ENCODE measurements around the gene BBLN.
A peak's percentile ranks its signal among the peaks of the same experiment; 100 is the strongest.
"Not testable (repeated sequence)": the region's sequence is repeated elsewhere in the genome, so short reads cannot be mapped to it uniquely, and the experiment has no call there.

The BBLN gene

DNA sequence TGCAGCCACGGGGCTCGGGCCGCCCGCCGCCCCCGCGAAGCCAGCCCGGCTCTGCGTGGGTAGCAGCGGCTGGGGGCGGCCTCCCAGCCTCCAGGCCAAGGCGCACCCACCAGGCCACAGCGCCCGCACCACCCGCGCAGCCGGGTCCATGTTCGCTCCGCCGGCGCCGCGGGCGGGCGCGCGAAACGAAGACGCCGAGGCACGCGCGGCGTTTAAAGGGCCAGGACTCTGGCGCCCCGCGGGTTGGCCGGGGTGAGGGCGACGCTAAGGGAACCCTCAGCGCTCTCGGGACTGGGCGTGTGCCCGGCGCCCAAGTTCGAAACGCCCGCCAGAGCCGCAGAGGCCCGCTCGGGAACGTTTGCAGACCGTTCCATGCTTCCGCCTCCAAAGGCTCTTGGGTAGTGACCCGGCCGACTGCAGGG lies 32.5 kb upstream of the BBLN start, which contains the start of gene PTGES2:
PTGES2 (minus strand) TSS at position 162 of the 422 bp plus-strand sequence; CDS start at position 150, 12 bp downstream.
- no peak for TF ChIP-seq ZFX (IDR thresholded peaks at IDR 0.05; ENCODE audit: borderline replicate concordance)
- TF ChIP-seq, protein P1, sequence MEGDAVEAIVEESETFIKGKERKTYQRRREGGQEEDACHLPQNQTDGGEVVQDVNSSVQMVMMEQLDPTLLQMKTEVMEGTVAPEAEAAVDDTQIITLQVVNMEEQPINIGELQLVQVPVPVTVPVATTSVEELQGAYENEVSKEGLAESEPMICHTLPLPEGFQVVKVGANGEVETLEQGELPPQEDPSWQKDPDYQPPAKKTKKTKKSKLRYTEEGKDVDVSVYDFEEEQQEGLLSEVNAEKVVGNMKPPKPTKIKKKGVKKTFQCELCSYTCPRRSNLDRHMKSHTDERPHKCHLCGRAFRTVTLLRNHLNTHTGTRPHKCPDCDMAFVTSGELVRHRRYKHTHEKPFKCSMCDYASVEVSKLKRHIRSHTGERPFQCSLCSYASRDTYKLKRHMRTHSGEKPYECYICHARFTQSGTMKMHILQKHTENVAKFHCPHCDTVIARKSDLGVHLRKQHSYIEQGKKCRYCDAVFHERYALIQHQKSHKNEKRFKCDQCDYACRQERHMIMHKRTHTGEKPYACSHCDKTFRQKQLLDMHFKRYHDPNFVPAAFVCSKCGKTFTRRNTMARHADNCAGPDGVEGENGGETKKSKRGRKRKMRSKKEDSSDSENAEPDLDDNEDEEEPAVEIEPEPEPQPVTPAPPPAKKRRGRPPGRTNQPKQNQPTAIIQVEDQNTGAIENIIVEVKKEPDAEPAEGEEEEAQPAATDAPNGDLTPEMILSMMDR (IDR thresholded peaks at IDR 0.05), result no peak
- H3K27ac ChIP-seq, result peak within 1 kb of the TSS; percentile 90

GRCh38 chr9:128127990-128128835 lies 31.9 kb upstream of the BBLN start:
- TF ChIP-seq, protein P1 (IDR thresholded peaks at IDR 0.05), result no peak
- TF ChIP-seq ZFX (IDR thresholded peaks at IDR 0.05; ENCODE audit: borderline replicate concordance), result no peak
- peak overlapping the region; percentile 90 for H3K27ac ChIP-seq

- H3K27ac ChIP-seq, result peak overlapping the region; percentile 90; the same call in 1 of the 2 replicates
- TF ChIP-seq, protein P1 (IDR thresholded peaks at IDR 0.05), result no peak
- no peak for TF ChIP-seq ZFX (IDR thresholded peaks at IDR 0.05; ENCODE audit: borderline replicate concordance)
Observed at GRCh38 chr9:128128836-128129590, 31.1 kb upstream of the BBLN start.

GRCh38 chr9:128129976-128130590 lies 30.0 kb upstream of the BBLN start:
- not testable (repeated sequence) for H3K27ac ChIP-seq
- TF ChIP-seq, protein P1 (IDR thresholded peaks at IDR 0.05), result peak; percentile 59

DNA sequence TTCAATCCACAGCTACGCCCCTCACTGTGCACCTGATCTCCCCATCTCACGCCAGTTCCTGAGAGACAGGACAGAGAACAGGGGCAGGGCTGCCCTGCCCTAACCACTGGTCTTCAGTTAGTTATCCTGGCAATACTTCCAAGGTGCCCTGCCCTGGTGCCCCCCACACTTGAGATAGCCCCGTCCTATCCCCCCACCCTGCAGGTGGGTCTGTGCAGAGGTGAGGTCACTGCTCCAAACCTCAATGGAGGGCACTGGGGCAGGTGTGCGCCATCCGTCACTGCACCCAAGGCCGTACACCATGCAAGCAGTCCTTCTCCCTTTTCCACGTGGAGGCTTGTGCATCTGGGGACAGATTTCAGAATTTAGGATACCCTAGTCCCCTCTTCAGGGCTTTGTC lies 29.4 kb upstream of the BBLN start:
- H3K27ac ChIP-seq, result not testable (repeated sequence)

DNA sequence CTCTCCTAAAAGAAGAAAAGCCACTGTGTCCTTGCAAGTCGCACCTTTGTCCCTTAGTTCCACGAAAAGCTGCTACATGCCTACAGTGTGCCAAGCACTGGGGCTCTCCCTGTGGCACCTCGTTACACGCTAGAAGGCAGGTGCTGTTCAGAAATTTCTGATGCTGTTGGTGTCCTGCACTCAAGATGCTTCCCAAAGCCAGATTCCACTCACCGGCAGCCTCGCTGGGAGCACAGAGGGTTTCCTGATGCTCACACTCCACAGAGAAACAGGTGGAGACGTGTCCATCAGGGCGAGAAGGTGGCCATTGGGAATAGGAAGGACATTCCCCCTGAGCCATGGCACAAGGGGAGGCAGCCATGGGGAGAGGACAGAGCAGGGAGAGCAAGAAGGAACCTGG lies 28.7 kb upstream of the BBLN start:
- H3K27ac ChIP-seq, result not testable (repeated sequence)

GRCh38 chr9:128132139-128132538 lies 27.9 kb upstream of the BBLN start:
- H3K27ac ChIP-seq, result not testable (repeated sequence)

DNA sequence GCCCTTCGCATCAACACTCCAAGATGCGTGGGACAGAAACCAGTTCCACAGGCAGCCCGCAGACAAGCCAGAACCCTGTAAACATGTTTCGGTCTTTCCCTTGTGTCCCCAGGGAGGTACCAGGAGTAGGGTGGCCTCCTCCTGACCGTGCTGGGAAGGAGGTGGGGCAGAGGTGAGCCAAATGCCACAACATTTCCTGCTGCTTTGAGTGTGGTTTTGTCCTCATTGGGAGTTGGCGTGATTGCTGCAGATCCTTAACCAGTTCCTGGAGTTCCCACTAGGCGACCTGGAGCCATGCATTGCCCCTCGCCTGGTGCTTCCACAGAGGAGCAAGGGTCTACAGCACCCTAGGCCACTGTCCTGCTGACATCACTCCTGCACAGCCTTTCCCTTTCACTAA lies 24.5 kb upstream of the BBLN start:
- not testable (repeated sequence) for H3K27ac ChIP-seq
